Stromal cell of bone marrow (primary cell): ENCODE data around the gene CFC1.
"Not testable (repeated sequence)": the region's sequence is repeated elsewhere in the genome, so short reads cannot be mapped to it uniquely, and the experiment has no call there.

Experiments
- DNase-seq: peaks from one replicate; pipeline ENCODE4 v3.0.0-alpha.2; 2012; ENCODE audit warnings: low read depth

CFC1 gene

GRCh38 chr2:130599393-130599792 is at the start of gene CFC1:
Gene CFC1 (minus strand): TSS chr2:130599575. CDS start chr2:130599287, 288 bp downstream.
- not testable (repeated sequence) for DNase-seq

- not testable (repeated sequence) for DNase-seq
These were observed 42.3 kb upstream of the CFC1 start for GRCh38 chr2:130641688-130642087.

GRCh38 chr2:130638973-130639372 is 39.6 kb upstream of the CFC1 start:
- DNase-seq: not testable (repeated sequence)

DNA sequence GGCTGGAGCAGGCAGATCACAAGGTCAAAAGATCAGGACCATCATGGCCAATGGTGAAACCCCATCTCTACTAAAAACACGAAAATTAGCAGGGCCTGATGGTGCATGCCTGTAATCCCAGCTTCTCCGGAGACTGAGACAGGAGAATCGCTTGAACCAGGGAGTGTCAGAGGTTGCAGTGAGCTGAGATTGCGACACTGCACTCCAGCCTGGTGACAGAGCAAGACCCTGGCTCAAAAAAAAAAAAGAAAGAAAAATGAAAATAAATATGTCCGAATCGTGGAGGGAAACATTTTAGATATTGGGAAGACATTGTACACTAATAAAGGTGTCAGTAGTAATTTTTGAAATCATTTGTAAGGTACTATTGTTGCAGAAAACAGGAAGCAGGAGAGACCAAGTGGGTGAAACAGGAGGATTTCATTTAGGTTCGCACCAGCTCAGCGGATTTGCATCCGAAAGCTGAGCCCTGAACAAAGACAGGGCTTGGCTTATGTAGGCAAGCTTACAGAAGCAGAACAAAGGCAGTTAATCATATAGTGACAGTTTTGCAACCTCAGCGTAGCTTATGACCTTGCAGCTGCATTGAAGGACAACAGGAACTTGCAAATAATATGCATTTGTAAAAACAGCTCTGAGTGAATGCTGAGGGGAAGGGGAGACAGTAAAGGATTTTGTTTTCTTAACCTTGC is 29.6 kb upstream of the CFC1 start:
- DNase-seq: not testable (repeated sequence)

GRCh38 chr2:130611140-130611539 is 11.8 kb upstream of the CFC1 start, which contains the start of gene POTEJ:
Gene POTEJ (plus strand): TSS chr2:130611440. CDS start chr2:130611533, 93 bp downstream.
- DNase-seq: not testable (repeated sequence)

- not testable (repeated sequence) for DNase-seq
These were observed 11.1 kb upstream of the CFC1 start for GRCh38 chr2:130610486-130610885.

DNA sequence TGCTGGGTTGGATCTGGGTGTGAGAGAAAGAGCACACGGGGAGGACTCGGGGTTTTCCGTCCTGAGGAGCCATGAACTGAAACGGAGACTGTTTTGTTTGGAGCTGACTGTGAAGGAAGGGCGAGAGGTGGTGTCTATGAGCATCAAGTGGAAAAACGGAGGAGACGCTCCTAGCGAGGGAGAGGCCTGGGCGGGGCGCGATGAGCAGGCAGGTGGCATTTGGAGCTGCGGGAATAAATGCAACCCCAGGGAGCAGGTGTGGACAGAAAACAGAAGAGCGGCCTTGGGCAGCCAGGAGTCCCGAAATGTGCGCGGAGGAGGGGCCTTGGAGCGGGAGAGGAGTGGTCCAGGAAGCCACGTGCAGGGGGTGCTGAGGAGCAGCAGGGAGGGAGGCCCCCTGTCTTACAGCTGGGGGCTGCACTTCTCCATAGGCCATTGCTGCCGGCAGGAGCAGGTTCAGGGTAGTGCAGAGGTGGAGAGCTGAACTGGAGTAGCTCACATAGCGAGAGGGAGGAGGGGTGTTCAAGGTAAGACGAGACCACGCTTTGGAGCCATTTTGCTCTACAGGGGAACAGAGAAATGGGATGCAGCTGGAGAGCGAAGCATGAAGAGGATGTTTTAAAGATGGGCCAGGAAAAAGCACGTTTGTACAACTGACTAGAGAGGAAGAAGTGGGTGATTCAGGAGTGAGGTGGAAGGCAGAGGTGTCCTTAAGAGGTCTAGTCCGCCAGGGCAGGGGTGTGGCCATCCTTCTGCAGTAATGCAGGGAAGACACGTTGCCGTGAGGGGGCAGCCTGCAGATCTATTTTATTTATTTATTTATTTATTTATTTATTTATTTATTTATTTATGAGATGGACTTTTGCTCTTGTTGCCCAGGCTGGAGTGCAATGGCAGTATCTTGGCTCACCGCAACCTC is 9.9 kb upstream of the CFC1 start:
- DNase-seq: not testable (repeated sequence)

GRCh38 chr2:130608276-130609001 is 9.1 kb upstream of the CFC1 start:
- not testable (repeated sequence) for DNase-seq

GRCh38 chr2:130601648-130602302 is 2.4 kb upstream of the CFC1 start:
- DNase-seq: not testable (repeated sequence)

- not testable (repeated sequence) for DNase-seq
These were observed 551 bp upstream of the CFC1 start for GRCh38 chr2:130599926-130600325.

DNA sequence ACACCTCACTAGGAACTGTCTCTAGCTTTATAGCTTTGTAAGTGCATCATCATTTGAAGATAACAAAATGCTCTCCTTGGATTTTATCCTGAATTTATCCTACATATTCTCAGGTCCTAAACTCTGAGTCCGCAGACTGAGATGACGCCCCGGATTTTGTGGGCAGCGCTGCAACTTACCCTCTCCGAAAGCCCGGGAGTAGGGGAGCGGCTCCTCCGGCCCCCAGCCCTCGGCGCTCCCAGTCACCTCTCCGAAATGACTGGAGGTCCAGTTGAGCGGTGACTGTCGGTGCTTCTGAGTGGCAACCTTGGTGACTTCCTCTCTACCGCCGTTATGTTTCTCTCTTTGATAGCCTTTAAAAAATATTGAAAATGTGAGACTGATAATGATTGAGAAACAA is 912 bp downstream of the CFC1 start:
- not testable (repeated sequence) for DNase-seq

- not testable (repeated sequence) for DNase-seq
These were observed 1.4 kb downstream of the CFC1 start for GRCh38 chr2:130597994-130598393.

DNA sequence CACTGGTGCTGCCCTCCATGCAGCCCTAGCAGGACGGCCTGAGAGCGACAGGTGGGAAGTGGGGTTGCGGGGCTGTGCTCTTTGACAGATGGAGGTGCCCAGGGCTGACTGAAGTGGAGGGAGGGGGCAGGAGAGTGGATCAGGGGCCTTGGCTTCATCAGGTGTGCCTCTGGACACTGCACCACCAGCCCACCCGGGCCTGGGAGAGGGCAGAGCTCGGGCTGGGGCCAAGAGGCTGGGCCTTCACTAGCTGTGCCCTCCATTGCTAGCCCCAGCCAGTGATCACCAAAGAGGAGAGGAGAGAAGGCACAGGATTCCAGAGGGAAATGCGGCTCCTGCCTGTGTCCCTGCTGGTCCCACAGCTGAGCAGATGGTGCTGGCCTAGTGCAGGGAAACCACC is 2.6 kb downstream of the CFC1 start:
- not testable (repeated sequence) for DNase-seq

DNA sequence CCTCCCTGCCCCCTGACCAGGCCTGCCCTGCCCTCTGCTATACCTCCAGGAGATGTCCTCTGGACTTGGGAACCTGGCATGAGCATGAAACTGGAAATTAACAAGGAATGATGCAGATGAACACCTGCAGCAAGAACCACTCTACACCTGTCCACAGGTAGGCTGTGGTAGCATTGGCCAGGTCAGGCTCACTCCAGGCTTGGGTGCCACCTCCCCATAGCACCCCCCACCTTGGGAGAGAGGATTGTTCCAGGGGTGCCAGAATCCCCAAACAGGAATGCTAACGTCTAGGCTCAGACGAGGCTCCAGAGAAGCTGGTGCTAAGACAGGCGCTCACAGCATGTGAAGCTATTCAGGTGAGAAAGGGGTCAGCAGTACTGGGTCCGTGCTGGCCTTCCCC is 5.4 kb downstream of the CFC1 start:
- not testable (repeated sequence) for DNase-seq

- not testable (repeated sequence) for DNase-seq
These were observed 6.5 kb downstream of the CFC1 start for GRCh38 chr2:130592791-130593414.

- not testable (repeated sequence) for DNase-seq
These were observed 8.5 kb downstream of the CFC1 start for GRCh38 chr2:130590842-130591359.

- DNase-seq: not testable (repeated sequence)
These were observed 9.1 kb downstream of the CFC1 start for GRCh38 chr2:130590170-130590841.

- not testable (repeated sequence) for DNase-seq
These were observed 10.5 kb downstream of the CFC1 start for GRCh38 chr2:130588688-130589458.

GRCh38 chr2:130584726-130585125 is 14.6 kb downstream of the CFC1 start:
- DNase-seq: not testable (repeated sequence)
